Nucleus accumbens (tissue), 56 donors: ENCODE measurements around the gene KCNIP3.

Experiments used
- DNase-seq, 56 donors: peaks; one replicate each; lab custom pipeline; 2025; lab: John Stamatoyannopoulos, UW

The KCNIP3 gene

DNA sequence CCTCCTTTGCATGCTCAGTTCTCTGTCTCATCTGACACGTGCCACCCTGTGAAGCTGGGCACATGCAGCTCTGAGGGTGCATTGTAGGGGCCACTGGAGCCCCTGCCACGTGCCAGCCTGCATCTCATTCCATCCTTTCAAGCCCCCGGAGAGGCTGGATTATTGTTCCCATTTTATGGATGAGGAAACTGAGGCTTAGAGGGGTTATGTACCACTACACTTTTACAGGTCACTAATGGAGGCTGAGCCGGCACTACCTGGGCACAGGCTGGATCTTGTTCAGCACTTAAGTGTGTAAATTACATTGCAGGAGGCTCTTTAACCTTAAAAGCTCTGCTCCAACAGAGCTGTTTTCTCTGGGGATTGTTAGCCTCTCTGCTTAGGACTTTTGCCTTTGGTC, 47.5 kb downstream of the KCNIP3 start:
- no peak for DNase-seq

DNA sequence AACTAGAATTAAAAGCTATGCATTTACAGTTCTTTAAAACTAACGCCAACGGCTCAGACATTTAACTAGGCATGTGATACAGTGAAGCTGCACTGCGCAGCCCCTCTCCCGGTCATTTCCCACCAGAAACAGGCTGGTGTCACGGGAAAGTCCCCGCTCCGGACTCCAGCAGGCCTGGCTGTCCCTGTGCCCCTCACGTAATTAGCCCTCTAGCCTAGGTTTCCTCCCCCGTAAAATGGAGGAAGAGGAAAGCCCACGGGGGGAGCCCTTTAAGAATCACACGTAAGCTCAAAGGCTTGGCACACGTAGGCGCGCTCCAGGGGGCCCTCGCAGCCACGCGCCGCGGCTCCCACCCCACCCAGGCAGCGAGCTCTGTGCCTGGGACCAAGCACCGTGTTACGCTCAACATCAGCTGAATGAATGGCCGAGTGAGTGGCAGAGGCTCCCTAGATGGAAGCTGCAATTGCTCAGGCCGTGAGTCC, 48.0 kb downstream of the KCNIP3 start:
- no peak for DNase-seq

DNA sequence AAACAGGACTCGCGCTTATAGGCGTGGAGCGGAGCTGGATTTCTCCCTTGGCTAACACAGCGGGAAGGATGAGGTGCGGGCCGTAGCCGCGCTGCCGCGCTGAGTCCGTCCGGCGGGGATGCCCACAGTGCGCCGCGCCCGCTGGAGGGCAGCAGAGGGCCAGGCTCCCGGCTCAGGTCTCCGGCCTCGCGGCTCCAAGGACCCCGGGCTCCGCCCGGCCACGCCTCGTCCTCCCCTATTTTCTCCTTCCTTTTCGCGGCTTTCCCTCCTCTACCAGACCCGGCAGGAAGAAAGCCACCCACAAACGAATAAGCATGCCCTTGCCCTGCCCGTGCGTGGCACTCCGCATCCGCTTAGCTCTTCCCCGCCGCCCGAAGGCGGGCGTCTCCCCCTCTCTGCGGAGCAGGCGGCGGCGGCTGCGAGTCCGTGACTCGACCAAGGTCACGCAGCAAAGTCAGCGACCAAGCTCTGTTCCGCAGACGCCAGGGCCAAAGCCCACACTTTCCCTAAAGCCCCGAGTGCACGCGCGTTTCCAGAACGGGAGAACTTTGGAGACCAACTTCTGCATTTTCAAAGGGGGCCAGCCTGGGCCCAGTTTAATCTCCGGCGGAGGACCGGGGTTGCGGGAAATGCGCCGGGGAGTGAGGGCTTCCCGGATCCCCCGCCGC, 48.5 kb downstream of the KCNIP3 start:
- peak in 50 of 56 donors; percentile 14 to 83 (median 54) for DNase-seq

DNA sequence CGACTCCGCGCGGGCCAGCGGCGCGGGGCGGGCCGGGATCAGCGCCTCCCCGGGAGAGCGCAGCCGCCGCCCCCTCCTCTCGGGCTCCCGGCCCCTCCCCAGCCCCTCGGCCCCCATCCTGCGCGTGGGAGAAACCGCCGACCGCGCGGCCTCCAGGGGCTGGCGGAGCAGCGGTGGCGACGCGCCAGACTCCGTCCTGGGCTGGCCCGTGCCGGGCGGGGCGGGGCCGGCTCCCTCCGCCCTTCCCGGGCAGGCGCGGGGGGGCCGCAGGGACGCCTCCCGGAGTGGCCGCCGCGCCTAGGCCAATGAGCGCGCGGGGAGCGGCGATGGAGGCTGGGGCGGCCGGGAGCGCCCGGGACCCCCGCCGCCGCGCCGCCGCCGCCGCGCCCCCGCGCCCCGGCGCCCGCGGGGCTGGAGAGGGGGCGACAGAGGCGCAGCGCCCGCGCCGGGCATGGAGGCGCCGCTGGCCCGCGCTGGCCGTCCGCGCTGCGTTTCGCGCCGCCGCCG, 49.1 kb downstream of the KCNIP3 start:
- DNase-seq, result peak in 8 of 56 donors; percentile 8 to 54 (median 24)

DNA sequence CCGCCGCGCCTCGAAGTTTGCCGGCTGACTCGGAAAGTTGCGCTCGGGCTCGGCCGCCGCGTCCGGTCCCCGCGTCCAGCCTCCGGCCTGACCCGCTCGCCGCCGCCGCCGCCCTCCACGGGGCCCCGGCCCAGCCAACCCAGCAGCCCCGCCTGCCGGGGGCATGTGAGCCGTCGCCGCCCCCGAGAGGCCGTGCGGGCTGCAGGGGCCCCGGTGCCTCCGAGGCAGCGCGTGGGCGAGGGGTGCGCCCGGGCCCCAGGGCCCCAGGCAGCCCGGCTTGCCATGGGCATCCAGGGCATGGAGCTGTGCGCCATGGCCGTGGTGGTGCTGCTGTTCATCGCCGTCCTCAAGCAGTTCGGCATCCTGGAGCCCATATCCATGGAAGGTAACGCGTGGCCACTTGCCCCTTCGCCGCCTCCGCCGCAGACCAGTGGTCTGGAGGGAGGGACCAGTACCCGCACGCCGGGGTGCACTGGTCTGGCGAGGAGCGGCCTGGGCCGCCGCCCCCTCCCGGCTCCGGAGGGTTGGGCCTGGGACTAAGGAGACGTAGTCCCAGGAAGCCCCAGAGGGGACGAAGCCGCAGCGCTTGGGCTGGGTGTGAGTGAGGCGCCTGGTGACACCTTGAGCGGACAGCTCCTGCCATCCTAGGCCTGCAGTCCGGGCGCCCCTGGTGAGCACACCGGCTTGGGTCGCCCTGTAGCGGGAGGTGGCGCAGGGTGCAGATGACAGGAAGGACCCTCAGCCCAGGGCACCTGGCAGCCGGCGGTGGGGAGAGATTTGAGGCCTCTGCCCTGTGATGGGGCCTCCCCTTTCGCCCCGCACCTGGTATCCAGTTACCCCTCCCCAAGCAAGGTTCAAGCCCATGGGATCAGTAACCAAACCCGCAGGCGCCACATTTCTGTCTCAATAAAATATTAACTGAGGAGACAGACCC, 49.9 kb downstream of the KCNIP3 start:
- DNase-seq, result peak in 1 of 56 donors; percentile 35

DNA sequence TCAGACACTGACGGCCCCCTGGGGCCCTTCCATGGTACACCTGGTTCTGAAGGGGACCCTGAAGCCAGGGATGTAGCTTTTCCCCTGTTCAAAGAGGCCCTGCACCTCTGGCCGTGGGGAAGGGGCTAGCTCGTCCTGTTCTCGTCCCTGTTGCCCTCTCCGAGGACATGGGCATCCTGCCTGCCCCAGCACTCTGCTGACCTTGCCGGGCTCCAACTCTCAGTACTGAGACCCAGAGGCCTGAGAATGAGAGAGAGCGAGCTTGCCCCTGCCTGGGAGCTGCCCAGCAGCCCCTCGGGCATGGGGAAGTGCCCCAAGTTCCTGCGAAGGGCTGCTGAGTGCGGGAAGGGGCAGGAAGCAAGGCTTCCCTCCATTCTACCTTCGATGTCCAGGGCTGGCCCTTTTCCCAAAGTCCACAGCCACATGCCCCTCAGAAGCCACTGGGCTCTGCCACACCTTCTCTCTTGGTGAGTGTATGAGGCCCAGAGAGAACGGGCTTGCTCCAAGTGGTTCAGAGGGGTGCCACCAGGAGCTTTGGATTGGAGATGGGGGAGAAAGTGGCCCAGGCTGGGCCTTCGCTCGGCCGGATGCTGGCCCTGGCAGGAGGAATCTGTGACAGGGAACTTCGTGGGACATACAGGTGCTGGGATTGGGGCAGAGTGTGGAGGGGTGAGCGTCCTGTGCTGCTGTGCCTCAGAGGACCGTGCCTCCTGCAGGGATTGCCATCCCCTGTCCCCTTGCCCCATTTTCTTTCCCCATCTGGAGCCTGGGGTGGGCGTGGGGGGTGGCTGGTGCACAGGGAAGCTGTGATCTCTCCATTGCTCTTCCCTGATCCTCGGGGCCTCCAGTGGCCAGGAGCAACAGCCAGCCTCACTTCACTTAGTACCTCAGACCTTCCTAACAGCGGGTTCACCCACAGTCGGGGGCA, 50.8 kb downstream of the KCNIP3 start:
- no peak for DNase-seq

DNA sequence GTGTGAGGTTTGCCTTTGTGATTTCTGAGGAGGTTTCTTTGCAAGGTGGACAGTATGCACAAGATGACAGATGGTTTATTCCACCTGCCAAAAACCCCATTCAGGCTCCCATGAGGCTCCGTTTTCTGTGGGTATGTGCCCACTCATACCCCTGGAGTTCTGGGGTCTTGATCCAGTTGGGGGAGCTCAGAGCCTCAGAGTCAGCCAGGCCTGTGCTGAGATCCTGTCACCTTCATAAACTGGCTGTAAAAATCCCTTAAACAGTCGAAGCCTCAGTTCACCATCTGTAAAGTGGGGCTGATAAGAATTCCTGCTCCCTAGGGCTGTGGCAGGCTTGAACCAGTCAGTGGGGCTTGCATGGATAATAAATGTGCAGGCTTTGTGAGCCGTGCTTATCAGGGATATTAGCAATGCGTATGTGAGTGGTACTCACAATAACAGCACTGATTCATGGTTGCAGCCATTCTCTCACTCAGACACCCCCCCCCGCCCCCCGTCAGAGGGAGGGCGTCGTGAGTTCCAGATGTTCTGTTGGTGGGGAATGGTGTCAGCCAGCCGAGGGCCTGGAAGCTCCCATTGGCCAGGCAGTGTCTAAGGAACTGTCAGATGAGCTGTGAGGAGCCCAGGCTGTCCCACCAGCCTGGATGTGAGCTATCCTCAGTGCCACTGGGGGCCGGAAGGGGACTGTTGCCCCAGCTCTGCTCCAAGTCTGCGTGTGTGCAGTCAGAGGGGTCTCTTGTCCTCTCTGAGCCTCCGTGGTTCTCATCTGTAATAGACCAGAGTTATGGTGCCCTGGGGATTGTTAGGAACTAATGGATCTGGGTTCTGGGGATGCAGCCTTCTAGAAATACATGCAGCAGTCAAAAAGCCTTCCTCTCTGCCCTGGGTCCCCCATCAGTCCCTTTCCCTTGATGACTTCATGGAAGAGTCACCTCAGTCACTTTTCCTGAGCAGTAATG, 51.7 kb downstream of the KCNIP3 start:
- DNase-seq, result peak in 2 of 56 donors; percentile 12 to 27

DNA sequence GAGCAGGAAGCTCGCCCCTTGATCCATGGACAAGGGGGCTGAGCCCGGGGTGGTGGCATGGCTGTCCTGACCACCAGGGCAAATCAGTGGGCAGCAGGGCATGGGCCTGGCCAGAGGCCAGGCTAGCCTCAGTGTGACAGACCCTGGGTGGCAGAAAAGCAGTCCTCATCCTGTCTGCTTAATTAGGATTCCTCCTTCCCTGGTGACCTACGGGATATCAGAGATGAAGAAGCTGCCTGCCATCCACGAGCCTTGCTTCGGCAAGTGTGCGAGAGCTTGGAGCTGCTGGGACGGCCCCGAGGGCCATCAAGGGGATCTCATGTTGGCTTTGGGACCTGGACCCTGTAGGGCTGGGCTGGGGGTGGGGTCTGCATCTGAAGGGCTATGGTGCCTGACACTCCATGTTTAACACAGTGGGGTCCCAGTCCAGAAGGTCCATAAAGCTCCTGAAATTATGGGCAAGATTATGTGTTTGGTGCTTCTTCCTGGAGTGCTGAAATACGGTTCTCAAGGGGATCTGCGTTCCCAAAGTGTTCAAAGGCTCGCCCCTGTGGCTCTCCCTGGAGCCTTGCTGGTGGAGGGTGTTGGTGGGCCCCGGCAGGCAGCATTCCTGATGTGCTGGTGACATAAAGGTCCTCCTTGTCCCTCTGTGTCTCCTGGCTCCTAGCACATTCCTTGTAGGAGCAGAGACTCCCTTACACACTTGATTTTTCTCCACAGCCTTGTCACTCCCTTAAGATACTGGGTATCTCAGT, 52.6 kb downstream of the KCNIP3 start:
- no peak for DNase-seq

DNA sequence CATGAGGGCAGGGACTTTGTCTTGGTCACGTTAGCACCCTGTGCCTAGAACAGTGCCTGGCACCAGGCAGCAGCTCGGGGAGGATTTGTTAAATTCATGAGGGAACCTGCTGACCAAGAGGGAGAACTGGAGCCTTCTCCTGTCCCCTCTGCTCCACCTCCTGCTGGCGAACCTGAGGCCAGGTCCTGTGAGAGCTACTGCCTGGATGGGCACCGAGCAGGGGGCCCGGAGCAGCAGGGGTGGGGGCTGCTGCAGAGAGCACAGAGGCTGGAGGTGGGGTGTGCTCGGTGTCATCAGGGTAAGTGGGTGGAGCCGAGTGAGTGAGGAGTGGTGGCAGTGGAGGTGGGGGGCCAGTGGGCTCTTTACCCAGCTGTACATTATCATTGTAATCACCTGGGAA, 53.2 kb downstream of the KCNIP3 start:
- no peak for DNase-seq

DNA sequence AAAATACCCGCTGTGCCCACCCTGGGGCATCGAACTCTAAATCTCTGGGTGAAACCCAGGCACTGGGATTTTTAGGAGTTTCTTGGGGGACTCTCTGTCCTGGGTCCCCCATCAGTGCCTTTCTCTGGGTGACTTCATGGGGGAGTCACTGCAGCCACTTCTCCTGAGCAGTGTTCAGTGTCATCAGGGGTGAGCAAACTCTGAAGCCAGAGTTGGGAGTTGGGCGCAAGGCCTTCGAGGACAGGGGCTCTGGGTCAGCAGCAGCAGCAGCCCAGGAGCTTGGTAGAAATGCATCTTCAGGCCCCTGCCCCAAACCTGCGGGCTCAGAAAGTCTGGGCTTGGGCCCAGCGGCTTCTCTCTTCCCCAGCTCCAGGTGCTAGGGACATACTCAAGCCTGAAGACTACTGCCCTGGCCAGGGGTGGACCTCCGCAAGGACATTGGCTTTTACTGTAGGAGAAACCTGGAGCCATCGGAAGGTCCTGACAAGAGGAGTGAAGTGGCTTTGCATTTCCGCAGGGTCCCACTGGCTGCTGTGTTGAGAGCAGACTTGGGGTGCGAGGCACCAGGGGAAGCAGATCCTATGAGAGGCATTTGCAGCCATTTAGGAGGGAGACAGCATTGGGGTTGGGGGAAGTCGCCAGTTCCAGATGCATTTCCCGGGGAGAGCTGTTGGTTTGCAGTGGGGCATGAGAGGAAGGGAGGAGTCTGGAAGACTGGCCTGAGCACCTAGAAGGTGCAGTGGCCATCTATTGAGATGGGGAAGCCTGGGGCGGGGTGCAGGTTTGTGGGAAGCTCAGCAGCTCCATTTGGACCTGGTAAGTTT, 53.8 kb downstream of the KCNIP3 start:
- DNase-seq, result no peak

DNA sequence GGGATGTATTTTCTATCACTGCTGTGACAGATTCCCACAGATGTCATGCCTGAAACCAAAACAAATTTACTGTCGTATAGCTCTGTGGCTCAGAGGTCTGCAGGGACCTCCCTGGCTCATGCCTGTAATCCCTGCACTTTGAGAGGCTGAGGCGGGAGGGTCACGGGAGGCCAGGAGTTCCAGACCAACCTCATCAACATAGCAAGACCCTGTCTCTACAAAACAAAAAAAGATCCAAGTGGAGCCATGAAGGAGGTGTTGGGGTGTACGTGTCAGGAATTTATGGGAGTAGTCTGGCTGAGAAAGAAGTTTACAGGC, 54.4 kb downstream of the KCNIP3 start:
- DNase-seq, result no peak

DNA sequence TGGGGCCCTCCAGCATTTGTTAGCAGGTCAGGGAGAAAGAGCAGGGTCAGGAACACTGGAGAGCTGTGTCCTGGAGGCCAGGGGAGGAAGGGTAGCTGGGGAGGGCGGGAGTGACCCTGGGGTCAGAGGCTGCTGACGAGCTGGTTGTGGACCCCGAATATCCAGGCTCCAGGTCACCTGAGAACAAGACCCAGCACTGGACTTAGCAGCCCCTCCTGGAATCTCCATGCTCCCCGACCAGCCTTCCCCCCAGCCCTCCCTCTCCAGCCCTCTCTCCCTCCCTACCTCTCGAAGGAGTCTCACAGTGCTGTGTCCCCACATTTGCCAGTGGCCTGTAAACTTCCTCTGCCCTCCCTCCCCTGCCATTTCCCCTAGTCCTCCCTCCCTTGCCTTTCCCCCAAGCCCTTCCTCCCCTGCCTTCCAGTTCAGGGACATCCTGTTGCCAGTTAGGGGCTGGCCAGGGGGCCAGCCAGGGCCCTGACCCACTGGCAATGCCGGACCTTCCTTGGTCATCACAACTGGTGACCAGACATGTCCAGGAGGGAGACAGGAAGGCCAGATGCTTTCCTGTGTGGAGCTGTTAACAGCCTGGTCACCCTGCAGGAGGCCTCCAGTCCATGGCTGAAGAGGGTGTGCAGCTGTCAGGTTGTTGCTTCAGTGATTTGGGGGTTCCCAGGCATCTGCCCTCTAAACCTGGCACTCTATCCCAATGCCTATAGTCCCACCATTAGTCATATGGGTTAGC, 55.3 kb downstream of the KCNIP3 start:
- DNase-seq, result no peak

DNA sequence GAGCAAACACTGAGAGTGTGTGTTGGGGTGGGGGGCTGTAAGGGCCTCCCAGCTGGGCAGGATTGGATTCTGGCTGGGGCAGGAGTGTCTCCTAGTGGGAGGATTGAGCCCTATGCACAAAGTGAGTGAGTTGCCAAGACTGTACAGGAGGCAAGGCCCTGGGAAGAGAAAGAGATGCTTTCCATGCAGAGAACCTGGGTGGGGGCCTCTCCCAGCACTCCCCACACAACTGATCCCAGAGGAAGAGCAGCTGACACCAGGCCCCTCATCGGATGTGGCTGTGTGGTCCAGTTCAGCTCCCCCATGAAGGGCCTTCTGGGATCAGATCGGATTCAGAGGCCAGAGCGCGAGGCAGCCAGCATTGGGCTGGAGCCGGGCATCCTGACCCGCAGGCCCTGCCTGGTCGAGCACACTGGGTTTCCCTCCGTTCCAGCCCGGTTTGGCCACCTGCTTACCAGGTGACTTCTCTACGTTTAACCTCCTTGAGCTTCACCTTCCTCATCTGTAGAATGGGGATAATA, 56.0 kb downstream of the KCNIP3 start:
- no peak for DNase-seq

DNA sequence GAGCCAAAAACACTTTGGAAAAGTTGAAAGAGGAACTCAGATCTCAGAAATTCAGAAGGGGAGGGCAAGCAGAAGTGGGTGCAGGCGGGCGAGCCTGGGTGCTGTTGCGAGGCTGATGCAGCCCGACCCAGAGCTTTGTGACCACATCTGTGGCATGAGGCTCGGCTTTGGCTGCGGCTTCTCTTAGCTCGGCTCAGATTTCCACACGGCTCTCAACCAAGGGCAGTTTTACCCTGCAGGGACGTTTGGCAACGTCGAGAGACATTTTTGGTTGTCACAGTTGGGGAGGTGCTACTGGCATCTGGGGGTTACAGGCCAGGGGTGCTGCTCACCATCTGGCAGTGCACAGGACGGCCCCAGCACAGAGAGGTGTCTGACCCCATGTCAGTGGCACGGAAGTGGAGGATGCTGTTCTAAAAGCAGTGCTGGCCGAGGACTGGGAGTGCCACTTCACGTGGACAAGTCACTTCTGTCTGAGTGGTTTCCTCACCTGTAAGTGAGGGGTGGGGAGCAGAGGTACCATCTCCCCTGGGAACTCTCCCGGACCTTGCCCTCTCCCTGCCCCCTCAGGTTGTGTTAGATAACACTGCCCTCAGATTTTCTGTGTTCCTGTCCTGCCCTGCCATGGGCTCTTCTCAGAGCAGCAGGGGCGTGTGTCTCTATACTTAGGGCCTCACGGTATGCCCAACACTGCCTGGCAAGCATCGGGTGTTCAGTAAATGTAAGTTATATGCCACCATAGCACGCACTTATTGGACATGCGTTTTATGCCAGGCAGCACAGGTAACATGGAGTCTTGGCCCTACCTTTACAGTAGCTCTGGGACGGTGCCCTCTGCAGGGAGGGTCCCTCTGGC, 56.7 kb downstream of the KCNIP3 start:
- no peak for DNase-seq

DNA sequence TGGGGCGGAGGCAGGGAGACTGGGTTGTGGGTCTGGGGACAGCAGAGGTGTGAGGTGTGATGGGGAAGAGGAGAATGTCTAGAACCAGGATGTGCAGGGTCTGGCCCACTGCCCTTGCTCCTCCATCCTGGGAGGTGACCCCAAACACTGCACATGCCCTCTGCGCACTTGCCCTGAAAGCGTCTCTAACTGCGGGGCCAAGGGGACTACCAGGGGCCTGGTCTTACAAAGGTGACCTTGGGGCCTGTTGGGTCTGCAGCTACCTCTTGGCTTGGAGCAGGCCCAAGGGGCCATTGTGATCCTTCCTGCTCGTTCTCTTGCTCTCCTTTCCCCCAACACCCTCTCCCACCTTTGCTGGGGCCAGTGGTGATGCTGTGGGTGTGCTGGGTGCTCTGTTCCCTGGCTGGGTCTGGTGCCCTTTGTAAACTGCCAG, 57.3 kb downstream of the KCNIP3 start:
- no peak for DNase-seq

DNA sequence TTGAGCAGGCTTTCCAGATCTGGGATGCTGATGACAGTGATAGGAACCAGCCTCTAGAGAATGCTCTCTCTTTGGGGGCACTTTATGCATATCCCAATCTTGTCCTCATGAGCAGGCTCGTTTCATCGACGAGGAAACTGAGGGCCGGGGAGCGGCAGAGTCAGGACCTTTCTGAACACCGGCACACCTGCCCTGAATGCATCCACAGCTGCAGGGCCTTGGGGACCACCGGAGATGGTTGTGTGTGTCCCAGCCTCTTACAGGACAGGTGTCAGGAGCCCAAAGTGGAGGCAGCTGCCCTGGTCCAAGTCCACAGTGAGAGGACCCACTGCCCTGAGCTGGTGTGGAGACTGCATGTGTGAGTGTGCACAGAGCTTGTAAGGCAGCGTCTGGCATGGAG, 57.8 kb downstream of the KCNIP3 start:
- DNase-seq, result no peak
